DMS153 (cell line): Measurements from ENCODE around the gene DHRSX.
"Not testable (repeated sequence)": the region's sequence is repeated elsewhere in the genome, so short reads cannot be mapped to it uniquely, and the experiment has no call there.

Experiments used
- DNase-seq: peaks from one replicate; lab custom pipeline; 2025; lab: John Stamatoyannopoulos, UW

The DHRSX gene

DNA sequence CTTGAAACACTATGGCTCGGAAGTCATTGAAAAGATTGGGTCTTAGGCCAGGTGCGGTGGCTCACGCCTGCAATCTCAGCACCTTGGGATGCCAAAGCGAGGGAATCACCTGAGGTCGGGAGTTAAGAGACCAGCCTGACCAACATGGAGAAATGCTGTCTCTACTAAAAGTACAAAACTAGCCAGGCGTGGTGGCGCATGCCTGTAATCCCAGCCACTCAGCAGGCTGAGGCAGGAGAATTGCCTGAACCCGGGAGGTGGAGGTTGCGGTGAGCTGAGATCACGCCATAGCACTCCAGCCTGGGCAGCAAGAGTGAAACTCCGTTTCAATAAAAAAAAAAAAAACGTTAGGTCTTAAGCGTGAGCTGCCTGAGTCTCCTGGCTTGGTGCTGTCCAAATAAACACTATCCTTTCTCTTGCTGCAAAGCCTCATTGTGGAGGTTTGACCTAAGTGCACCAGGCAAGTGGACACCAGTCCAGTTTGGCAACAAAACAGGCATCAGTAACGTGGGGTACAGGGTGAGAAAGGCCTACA lies 185.9 kb downstream of the DHRSX start:
- DNase-seq: no peak

DNA sequence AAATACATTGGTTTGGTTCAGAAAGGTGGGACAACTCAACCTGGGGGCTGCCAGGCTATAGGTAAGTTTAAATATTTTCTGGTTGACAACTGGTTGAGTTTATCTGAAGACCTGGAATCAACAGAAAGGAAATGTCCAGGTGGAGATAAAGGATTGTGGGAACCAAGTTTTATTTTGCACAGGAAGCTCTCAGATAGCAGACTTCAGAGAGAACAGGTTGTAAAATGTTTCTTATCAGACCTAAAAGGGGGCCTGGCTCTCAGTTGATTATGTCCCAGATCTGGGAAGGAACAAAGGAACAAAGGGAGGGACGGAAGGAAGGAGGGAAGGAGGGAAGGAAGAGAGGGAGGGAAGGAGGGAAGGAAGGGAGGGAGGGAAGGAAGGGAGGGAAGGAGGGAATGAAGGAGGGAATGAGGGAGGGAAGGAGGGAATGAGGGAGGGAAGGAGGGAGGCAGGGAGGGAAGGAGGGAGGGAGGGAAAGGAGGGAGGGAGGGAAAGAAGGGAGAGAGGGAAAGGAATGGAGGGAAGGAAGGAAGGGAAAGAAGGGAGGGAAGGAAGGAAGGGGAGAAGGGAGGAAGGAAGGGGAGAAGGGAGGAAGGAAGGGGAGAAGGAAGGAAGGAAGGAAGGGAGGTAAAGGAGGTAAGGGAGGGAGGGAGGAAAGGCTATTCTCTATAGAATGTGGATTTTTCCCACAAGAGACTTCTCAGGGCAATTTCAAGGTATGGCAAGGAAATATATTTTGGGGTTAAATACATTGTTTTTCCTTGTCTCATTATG lies 186.7 kb downstream of the DHRSX start:
- no peak for DNase-seq

DNA sequence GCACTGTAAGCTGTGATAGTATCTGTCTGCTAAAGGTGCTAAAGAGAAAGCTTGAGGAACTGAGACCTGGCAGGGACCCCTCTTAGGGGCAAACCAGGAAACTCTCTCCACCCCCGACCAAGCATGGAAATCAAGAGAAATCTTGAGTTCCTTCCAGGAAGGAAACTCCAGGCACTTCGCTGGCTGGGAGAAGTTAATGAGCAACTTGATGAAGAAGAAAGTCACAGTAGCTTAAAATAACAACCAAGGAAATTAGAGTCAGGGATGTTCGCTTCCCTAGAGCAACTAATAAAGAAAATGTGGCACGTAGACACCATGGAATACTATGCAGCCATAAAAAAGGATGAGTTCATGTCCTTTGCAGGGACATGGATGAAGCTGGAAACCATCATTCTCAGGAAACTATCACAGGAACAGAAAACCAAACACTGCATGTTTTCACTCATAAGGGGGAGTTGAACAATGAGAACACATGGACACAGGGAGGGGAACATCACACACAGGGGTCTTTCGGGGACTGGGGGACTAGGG lies 188.7 kb downstream of the DHRSX start:
- not testable (repeated sequence) for DNase-seq

DNA sequence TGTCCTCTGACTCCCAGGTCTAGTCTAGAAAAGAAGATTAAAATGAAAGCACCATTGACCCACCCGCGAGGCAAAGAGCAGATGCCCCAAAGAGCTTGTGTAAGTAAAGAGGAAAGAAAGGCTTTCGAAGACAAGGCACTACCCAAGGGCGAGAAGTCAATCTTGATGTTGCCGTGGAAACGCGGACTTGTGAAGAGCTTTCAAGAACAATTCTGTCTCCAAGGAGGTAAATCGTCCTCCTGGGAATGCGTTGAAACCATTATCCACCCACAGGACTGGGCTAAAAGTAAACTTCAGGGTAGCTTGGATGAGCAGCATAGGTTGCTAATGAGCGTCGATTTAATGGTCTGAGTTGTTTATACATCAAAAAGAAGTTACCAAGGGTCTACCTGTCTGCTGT lies 189.3 kb downstream of the DHRSX start:
- DNase-seq: no peak

DNA sequence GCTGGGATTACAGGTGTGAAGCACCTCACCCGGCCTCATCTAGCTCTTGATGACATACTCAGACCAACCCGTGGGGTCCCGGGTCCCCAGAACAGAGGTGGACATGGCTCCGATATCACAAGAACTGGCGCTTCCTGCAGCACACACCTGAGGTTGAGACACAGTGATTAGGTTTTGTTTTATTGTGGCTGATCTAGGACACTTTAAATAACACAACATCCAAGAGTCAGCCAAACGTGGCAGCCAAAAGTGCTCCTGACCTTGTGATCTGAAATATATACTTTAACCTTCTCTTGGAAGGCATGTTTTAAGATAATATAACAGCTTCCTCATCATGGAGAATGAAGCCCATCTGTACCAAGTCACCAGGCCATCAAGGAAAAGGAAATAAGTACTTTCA lies 198.9 kb downstream of the DHRSX start:
- DNase-seq: no peak

DNA sequence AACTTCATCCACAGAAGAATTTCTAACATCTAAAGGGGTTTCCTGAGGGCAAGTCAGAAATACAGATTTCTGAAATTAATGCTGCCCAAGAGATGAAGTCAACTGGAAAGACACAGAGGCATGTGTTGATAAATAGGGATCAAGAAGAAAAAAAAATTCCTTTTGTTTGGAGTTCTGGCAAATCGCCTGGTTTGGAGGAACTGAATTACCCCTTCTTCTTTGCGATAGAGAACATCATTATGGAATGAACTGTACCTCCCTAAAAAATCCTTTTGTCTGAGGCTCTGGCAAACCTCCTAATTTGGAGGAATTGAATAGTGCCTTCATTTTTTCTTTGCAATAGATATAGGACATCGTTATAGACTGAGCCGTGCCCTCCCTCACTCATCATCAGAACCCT lies 200.9 kb downstream of the DHRSX start:
- no peak for DNase-seq

DNA sequence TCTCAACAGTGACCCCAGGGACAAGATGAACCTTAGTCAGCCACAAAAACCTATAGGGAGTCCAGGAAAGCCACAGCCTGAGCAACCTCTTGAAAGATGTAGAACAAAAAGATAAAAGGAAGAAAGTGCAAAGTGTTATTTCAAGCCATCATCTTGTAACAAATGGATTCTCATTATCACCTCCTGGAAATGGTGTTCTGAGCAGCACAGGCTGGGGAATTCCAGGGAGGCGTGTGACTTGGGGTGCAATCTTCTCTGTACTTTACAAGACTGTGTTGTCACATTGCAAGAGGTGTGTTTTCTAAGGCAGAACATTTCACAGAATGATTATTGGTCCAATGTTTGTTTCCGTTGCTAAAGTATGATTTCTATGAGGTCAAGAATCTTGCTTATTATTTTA lies 214.0 kb downstream of the DHRSX start:
- DNase-seq: no peak

DNA sequence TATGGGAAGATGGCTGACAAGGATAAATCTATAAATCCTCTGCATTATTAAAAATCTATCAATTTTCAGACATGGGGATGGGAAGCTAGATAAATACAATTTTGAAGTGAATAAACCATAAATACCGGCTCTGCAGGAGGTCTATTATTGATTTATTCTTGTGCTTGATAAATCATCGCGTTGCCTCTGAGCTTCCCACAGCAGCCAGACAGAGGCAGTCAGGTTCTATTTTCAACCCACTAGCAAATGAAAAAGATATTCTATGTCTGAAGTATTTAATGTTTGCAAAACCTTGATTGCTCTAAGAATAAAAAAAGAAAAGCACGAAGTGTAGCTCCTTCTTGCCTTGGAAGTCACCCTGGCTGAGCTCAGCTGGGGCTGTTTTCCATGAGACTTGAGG lies 216.2 kb downstream of the DHRSX start:
- DNase-seq: no peak

DNA sequence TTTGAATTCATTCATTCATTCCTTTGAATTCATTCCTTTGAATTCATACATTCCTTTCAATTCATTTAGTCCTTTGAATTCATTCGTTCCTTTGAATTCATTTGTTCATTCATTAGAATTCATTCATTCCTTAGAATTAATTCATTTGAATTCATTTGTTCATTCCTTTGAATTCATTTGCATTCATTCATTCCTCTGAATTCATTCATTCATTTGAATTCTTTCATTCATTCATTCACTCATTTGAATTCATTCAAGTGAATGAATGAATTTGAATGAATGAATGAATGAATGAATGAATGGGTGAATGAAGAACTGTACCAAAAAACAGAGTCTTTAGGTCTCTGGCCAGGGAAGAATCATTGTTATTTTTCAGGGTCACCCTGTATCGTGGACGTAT lies 216.6 kb downstream of the DHRSX start:
- no peak for DNase-seq

DNA sequence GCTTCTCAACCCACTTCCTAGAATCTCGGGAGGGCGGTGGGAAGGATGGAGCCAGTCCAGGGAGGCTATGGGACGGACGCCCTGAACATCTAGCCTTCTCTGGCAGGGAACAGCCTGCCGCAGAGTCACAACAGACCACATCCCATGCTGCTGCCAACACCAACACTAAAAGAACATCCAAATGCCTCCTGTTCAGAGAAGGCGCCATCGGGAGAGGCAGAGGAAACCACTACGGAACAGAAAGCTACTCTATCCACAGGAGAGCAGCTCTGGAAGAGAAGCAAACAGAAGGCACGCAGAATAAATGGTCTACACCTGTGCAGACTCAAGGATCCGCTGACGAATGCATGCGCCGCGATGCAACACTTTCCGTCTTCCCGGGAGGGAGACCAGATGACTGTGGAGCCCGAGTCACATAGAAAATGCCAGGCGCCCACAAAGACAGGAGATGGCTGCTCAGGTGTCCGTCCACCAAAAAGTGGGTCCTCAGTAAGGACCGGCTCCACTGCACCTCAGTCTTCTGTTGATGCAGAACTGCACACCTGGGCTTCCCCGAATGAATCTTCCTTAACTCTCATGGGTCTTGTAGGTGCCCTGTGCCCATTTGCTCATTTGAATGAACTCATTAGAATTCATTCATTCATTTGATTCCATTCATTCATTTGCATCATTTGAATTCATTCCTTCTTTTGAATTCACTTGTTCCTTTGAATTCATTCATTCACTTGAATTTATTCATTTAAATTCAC lies 217.5 kb downstream of the DHRSX start:
- no peak for DNase-seq

DNA sequence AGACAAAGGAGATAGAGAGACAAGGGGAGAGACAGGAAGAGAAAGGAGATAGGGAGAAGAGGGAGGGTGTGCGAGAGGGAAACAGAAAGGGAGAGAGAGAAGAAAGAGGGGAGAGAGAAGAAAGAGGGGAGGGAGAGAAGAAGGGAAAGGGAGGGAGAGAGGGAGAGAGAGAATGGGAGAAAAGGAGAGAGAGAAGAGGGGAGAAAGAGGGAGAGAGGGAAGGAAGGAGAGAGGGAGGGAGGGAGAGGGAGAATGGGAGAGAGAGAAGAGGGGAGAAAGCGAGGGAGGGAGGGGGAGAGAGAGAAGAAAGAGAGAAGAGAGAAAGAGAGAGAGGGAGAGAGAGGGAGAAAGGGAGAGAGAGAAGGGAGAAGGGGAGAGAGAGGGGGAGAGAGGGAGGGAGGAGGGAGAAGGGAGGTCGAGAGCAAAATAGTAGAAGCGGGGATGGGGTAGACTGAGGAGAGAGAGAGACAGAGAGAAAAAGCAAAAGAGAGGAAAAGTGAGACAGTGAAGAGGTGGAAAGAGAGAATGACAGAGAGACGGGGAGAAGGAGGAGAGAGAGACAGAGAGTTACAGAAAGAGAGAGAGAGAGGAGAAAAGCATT lies 218.2 kb downstream of the DHRSX start:
- DNase-seq: no peak

DNA sequence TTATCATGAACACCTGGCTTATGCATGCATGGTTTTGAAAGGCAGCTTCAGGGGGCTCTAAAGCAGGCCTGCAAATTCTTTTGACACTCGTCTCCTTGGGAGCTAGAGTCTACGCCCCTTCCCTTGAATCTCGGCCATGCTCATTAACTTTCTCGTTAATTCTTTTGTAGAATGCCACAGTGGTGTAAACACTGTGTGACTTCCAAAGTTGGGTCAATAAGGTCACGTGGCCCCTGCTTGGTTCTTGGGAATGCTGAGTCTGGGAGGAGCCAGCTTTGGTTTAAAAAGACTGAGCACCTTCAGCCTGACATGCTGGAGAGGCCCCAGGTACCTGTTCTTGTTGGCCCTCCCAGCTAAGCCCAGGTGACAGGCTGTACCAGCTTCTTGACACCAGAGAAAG lies 228.4 kb downstream of the DHRSX start:
- DNase-seq: no peak

DNA sequence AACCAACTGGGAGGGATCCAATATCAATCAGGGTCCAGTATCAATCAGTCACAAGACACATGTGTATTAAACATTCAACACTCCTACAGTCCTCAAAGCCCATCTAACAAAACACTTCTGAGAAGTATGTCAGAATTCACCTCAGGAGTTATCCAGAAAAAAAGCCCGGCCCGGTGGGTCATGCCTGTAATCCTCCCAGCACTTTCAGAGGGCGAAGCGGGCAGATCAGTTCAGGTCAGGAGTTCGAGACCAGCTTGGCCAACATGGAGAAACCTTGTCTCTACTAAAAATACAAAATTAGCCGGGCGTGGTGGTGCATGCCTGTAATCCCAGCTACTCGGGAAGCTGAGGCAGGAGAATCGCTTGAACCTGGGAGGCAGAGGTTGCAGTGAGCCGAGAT lies 229.2 kb downstream of the DHRSX start:
- DNase-seq: not testable (repeated sequence)

DNA sequence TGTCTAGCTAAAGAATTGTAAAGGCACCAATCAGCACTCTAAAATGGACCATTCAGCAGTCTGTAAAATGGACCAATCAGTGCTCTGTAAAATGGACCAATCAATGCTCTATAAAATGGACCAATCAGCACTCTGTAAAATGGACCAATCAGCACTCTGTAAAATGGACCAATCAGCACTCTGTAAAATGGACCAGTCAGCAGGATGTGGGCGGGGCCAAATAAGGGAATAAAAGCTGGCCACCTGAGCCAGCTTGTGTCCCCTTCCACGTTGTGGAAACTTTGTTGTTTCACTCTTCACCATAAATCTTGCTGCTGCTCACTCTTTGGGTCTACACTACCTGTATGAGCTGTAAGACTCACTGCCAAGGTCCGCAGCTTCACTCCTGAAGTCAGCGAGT lies 230.0 kb downstream of the DHRSX start:
- not testable (repeated sequence) for DNase-seq

DNA sequence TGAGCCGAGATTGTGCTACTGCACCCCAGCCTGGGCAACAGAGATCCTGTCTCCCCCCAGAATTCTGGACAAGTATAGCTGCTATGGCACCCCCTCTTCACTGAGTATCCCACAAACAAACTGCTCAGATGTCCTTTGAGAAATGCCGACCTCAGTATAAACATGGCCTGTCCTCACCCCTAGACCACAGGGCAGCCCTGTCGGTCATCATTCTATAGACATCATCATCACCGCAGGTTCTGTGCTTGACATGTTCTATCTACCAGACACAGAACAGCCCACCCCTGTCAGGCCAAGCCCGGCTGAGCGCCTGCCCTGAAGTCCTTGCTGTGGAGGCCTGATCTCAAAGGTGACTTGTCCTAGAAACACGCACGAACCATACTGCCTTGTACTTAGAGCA lies 232.9 kb downstream of the DHRSX start:
- DNase-seq: no peak

DNA sequence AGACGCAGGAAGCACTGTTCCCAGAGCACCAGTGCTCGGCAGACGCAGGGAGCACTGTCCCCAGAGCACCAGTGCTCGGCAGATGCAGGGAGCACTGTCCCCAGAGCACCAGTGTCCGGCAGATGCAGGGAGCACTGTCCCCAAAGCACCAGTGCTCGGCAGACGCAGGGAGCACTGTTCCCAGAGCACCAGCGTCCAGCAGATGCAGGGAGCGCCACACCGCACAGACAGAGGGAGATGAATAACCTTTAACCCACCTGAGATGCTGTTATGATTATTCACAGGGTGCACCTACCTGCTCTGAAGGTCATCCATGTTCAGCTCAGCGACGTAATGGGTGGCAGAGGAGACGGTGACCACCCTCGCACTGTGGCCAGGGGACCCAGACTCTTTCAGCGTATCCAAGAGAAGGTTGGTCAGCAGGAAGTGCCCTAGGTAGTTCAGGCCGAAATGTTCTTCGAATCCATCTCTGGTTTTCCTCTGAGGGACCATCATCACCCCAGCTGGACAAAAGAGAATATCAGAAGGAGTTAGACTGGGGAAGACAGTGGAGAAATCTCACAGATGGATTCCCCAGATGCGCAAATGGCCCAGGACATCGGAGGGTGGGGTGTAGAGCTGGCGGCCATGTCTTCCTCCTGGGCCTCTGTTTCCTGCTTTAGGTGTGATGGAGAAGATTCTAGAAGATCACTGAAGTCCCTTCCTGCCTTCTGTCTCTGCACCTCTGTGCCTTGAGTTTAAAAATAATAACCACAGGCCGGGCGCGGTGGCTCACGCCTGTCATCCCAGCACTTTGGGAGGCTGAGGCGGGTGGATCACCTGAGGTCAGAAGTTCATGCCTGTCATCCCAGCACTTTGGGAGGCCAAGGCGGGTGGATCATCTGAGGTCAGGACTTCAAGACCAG lies 234.1 kb downstream of the DHRSX start:
- DNase-seq: no peak

DNA sequence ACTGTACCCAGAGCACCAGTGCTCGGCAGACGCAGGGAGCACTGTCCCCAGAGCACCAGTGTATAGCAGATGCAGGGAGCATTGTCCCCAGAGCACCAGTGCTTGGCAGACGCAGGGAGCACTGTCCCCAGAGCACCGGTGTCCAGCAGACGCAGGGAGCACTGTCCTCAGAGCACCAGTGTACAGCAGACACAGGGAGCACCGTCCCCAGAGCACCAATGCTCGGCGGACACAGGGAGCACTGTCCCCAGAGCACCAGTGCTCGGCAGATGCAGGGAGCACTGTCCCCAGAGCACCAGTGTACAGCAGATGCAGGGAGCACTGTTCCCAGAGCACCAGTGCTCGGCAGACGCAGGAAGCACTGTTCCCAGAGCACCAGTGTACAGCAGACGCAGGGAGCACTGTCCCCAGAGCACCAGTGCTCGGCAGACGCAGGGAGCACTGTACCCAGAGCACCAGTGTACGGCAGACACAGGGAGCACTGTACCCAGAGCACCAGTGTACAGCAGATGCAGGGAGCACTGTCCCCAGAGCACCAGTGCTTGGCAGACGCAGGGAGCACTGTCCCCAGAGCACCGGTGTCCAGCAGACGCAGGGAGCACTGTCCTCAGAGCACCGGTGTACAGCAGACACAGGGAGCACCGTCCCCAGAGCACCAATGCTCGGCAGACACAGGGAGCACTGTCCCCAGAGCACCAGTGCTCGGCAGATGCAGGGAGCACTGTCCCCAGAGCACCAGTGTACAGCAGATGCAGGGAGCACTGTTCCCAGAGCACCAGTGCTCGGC lies 234.9 kb downstream of the DHRSX start:
- DNase-seq: not testable (repeated sequence)

DNA sequence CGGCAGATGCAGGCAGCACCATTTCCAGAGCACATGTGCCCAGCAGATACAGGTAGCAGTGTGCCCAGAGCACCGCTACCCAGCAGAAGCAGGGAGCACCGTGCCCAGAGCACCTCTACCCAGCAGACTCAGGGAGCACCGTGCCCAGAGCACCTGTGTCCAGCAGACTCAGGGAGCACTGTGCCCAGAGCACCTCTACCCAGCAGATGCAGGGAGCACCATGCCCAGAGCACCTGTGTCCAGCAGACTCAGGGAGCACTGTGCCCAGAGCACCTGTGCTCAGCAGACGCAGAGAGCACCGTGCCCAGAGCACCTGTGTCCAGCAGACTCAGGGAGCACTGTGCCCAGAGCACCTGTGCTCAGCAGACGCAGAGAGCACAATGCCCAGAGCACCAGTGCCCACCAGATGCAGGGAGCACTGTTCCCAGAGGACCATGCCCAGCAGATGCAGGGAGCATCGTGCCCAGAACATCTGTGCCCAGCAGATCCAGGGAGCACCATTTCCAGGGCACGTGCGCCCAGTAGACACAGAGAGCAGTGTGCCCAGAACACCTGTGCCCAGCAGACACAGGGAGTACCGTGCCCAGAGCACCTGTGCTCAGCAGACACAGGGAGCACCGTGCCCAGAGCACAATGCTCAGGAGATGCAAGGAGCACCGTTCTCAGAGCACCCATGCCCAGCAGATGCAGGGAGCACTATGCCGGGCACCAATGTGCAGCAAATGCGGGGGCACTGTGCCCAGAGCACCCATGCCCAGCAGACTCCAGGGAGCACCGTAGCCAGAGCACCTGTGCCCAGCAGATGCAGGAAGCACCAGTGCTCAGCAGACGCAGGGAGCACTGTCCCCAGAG lies 236.4 kb downstream of the DHRSX start:
- no peak for DNase-seq

DNA sequence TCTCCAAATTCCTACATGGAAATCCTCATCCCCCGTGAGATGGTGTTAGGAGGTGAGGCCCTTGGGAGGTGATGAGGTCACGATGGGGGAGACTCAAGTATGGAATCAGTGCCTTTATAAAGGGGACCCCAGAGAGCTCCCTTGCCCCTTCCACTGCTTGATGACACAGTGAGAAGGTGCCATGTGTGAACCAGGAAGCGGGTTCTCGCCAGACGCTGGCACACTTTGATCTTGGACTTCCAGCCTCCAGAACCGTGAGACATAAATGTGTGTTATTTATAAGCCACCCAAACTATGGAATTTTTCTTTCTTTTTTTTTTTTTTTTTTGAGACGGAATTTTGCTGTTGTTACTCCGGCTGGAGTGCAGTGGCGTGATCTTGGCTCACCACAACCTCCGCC lies 237.6 kb downstream of the DHRSX start:
- no peak for DNase-seq

DNA sequence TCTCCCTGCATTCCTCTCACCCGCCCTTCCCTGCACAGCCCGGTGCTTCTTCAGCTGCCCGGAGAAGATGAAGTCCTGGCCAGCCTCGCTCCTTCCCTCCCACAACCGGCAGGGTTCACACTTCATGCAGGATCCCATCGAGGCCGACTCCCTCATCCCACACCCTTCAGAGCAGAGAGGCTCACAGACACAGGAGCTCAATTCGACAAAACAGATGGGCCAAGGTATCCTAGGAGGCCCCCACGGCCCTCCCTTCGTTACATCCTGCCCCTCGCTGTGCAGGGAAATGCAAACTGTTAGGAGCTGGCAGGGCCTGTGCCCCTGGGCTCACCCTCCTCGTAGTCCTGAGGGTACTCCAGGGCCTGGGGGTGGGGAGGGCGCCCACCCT lies 238.1 kb downstream of the DHRSX start:
- DNase-seq: no peak
